HG03060 (cell line): ENCODE data around the gene SPI1.
"Not testable (repeated sequence)": the region's sequence is repeated elsewhere in the genome, so short reads cannot be mapped to it uniquely, and the experiment has no call there.

Source experiments
- ATAC-seq: cut with Tn5 transposase; IDR thresholded peaks from one replicate; pipeline ENCODE4 v1.9.1; 2021; ENCODE audit warnings: low read depth, moderate number of reproducible peaks; ENCODE audit not compliant: unreplicated experiment

SPI1 gene

DNA sequence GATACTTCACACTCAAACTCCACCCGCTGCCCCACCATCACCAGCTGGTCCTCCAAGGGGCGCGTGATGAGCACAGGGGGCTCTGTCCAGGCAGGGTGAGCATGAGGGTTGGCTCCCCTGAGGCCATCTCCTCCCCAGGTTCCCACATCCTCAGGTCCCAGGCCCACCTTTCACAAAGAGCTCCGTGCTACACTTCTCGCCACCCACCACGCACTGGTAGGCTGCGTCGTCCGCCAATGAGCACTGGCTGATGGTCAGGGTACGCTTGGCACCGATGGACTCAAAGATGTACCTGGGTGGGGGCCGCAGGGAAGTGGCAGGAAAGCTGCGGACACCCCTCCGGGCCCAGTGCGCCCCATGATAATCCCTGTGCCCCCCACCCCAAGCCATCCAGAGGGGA is 35.5 kb downstream of the SPI1 start:
- ATAC-seq, result no peak

DNA sequence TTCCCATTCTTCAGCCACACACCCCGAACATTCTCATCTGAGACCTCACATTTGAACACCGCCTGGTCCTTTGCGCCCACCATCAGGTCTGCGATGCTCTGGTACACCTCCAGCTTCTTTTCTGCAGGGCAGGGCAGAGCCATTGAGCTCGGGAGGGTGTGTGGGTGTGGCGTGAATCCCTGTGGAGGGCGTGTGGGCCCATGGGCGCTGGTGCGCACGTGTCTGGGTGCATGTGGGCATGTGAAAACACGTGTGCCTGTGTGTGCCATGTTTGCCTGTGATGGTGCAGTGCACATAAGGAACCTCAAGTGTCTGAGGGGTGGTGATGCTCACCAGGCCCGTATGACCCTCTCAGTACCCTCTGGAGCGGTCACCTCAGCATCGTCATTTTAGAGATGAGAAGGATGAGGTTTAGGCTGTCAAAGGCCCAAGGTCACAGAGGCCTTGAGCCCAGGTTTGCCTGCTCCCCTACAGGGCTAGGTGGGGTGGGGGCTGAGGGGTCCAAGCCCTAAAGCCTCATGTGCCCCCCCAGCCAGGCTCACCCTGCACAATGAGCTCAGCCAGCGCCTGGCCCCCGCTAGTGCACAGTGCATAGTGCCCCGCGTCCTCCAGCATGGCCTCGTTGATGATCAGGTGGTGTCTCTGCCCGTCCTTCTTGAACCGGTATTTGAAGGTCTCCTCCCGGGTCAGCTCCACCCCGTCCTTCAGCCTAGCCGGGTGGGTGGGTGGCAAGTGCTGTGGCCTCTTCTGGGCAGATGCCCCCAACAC is 36.1 kb downstream of the SPI1 start:
- no peak for ATAC-seq

DNA sequence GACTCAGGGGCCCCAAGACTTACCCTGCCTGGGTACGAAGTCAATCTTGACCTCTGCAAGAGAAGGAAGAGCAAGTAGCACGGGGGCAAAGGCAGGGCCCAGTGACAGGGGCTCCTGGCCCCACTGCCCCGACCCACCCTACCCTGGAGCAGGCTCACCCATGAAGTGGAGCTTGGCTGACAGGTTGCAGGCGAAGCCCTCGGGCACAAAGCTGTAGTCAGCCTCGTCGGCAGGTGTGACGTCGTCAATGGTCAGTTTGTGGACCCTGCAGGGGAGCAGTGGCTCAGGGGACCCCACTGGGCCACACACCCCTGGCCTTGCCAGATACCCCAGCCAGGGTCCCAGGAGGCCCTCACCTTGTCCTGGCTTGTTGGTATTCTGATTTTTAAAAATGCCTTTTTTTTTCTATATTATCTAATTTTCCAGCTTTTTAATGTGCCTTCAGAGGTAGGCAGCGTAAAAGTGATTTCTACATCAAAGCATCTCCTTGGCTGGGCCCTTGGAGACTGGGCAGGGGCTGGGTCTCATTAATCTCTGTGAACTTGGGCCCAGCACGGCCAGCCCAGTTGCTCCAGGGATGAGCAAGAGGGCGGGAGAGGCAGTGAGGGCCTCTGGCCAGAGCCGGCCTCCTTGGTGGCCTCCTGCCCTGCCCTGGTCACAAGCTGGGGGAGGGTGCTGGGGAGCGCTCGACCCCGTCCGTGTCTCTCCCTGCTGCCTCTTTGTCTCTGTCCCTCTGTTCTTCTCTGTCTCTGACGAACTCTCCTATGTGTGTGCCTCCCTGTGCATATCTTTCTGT is 37.2 kb downstream of the SPI1 start:
- ATAC-seq, result no peak

DNA sequence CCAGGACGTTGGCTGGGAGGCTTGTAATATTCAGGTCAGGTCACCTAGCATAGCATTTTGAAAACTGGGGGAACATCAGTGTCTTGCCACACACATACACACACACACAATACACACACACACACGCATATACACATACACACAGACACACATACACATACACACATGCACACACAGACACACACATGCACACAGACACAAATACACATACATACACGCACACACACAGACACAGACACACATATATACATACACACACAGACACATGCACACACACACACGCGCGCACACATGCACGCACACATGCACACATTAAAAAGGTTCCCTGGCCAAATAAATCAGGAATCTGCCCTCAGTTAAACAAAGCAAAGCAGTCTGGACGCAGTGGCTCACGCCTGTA is 38.3 kb downstream of the SPI1 start:
- no peak for ATAC-seq

DNA sequence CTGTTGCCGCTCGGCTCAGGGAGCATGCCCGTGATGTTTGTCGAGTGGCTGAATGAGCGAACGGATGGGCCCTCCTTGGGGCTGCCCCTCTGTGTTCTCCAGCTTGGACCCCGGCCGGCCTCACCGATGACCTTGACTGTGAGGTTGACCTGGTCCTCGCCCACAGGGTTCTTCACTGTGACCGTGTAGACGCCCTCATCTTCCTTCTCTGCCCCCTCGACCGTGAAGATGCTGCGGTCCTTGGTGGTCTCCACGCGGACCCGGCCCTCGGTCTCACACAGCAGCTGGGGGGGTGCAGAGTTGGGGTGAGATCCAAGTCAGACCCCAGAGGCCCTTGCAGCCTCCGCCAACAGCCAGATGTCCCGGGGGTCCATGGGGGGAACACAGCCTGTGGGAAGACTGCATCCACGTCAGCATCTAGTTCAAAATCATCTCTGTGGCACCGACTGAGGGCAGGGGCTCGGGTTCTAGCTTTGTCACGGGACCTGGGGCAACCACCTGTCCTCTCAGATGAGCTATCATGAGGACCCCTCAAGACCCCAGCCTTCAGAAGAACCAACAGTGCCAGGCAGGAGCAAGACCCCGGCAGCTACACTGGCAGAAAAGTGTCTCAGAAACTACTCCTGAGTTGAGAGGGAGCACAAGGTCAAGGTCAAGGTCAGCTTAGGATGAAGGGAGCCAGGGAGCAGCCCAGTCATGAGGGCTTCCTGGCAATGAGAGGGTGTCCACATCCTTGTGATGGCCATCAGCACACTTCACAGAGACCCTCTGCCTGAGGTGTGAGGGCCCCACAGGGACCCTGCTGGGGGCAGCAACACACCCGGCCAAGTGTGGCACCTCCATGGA is 39.7 kb downstream of the SPI1 start:
- no peak for ATAC-seq

DNA sequence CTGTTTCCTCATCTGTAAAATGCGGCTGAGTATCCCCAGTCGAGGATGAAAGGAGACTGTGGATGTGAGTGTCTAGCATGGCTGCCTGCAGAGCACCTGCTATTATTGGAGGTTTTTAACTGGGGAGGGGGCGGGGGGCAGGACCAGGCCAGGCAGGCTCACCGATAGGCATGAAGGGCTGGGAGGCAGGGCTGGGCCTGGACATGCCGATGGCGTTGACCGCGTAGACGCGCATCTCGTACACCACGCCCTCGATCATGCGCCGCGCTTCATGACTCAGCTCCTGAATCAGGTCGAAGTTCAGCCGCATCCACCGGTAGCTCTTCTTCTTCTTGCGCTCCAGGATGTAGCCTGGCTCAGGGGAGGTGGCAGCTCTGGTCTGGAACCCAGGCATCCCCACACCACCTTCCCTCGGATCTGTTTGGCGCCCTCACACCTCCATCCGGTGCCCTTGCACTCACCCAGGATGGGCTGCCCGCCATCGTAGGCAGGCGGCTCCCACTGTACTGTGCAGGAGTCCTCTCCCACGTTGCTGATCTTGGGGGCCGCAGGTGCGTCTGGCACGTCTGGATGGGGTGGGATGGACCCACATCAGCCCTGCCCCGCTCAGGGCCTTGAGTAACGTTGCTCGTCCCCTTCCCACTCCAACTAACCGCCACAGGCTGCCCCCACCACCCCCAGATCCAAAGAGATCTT is 41.0 kb downstream of the SPI1 start:
- no peak for ATAC-seq

DNA sequence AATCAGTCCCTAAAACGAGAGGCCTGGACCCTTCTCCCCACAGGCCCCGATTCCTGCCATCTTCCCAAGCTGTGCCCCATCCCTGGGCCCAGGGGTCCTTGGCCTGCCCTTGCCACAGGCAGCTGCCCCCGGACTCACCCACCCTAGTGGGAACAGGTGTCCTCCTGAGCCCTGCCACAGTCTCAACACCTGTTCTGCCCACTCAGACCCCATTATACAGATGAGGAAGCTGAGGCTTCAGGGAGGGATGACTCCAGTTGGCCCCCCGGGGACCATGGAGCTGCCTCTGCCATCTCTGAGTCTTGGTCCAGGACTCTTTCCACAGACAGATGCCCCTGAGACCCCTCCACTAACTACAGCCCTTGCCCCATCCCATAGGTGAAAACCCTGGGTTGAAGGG is 41.8 kb downstream of the SPI1 start:
- no peak for ATAC-seq

DNA sequence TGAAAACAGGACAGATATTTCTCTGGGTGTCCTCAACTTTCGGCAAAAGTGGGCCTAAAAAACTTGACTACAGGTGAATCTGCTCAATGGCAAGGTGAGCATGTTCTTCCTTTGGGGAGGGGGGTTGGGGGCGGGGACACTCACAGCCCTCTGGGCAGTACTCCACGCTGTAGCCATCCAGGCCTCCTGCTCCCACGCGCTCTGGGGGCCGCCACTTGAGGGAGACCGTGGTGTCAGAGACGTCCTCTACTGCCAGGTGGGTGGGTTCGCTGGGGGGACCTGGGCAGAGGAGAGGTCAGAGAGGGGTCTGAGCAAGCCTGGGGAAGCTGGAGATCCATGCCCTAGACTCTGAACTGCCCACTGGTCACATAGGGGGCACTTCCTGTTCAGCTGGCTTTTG is 42.6 kb downstream of the SPI1 start:
- ATAC-seq, result no peak

DNA sequence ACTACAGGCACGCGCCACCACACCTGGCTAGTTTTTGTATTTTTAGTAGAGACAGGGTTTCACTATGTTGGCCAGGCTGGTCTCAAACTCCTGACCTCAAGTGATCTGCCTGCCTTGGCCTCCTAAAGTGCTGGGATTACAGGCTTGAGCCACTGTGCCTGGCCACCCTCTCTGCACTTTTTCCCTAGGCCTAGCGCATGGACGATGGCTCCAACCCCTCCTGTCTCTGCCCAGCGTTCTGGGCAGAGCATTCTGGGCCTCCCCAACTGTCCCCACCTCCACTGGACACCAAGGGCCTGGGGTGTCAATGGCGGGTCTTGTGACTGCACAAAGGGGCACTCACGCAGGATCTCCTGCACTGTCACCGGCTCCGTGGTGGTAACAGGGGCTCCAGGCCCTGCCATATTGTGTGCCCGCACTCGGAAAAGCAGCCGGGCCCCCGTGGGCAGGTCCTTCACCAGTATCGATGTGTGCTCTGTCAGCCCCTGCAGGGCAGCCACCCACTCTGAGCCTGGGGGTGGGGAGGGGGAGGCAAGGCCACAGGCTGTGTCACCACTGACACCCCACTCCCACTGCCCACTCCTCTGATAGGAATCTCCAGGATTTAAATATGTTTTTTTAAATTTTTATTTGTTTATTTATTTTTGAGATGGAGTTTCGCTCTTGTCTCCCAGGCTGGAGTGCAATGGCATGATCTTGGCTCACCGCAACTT is 43.5 kb downstream of the SPI1 start:
- ATAC-seq, result not testable (repeated sequence)

DNA sequence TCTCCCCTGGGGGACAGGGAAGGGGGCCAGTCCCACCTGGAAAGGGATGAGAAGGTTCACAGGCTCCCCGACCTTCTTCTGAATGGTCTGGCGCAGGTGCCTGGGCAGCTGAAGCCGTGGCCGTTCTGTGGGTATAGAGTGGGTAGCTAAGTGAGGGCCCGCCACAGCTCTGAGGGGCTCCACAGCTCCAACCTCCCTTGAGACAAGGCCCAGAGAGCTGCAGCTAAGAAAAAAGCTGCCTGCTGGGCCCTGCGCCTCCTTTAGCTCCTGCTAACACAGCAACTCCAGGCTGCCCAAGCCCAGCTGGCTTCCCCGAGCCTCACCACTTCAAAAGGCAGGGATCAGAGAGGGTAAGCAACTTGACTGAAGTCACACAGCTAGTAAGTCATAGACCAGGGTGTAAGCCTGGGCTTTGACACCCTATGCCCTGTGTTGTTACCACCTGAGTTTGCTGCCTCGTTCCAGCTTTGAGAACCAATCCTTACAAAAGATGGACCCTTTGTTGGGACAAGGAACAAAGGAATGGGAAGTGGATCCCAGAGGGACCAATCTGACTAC is 44.4 kb downstream of the SPI1 start:
- ATAC-seq, result no peak

DNA sequence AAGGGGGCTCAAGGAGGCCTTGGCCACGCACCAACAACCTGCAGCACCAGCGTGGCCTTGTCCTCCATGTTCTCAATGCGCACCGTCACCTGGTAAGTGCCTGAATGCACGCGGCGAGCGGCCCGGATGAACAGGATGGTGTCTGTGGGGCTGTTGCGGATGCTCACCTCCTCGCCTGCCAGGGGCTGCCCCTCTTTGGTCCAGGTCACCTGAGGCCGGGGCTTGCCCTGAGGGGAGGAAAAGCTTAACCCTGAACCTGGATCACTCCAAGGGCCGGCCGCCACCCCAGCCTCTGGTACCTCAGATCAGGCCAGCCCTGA is 44.9 kb downstream of the SPI1 start:
- no peak for ATAC-seq

DNA sequence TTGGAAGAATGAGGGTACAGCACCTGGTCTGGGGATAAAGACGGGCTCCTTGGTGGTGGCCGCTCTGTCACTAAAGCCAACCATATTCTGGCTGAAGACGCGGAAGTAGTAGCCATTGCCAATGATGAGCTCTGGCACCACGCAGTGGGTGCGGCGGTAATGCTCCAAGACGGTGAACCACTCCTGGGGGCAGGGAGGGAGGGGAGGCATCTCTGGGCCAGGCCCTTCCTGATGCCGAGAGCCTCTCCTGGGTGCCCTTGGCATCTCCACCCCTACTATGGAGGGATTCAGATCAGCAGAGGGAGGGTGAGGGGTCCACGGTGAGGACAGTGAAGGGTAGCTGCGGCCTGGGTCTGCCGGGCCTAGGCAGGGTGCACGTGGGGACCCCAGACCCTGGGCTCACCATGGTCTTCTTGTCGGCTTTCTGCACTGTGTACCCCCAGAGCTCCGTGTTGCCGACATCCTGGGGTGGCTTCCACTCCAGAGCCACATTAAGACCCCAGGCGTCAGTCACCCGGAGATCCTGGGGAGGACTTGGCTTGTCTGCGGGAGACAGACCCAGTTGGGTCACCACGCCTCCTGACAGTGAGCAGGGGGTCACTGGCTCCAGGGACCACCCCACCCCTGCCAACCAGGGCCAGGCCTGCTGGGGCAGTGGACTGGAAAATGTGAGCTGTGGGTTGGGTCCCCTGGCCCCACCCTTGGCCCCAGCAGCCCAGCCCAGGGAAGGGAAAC is 45.4 kb downstream of the SPI1 start:
- ATAC-seq, result no peak

DNA sequence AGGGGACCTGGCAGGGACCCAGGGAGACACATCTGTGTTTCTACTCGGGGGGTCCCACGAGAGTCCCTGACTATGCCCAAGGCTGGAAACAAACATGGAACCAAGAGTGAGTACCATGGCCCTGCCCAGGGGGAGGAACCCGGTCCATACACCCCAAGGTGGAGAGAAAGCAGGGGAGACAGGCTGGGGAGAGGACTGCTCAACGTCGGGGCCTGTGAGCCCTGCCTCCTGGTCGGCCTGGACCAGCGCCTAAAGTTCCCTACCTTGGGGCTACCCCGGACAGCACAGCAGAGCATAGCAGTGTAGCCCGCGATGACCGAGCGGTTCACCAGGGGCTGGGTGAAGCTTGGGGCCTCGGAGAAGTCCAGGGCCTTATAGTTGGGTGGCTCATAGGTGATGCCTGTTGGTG is 46.0 kb downstream of the SPI1 start:
- no peak for ATAC-seq

DNA sequence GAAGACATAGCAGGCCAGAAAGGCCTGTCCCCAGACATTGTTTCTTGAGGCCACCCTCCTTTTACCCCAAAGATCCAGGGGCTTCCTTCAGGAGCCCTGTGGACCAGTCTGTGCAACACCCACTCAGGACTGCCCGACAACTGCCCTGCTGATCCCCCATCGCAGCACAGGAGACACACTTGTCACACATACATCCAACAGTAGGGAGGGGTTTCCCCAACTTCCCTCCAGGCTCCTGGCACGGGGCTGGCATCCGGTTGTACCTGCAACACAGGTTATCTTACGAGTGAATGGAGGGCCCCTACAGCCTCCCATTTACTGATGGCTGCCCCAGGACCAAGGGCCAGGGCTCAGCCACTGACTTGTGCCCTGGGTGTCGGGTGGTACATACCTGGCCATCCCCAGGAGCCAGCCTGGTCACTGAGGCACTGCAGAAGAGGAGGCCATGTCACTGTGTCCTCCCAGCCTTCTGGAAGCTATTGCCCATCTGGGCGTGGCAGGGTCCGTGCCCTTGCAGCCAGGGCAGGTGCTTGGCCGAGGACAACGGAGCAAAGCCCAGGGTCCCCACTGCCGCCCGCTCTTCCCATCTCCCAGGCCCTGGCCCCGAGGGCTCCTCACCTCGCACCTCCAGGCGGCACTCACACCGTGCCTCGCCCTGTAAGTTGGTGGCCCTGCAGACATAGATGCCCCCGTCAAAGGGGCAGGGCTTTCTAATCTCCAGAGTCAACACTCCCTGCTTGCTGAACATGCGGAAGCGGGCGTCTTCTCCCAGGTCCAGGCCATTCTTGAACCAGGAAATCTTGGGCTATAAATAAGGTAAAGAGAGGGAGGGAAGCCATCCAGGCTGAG is 46.7 kb downstream of the SPI1 start:
- ATAC-seq, result no peak

DNA sequence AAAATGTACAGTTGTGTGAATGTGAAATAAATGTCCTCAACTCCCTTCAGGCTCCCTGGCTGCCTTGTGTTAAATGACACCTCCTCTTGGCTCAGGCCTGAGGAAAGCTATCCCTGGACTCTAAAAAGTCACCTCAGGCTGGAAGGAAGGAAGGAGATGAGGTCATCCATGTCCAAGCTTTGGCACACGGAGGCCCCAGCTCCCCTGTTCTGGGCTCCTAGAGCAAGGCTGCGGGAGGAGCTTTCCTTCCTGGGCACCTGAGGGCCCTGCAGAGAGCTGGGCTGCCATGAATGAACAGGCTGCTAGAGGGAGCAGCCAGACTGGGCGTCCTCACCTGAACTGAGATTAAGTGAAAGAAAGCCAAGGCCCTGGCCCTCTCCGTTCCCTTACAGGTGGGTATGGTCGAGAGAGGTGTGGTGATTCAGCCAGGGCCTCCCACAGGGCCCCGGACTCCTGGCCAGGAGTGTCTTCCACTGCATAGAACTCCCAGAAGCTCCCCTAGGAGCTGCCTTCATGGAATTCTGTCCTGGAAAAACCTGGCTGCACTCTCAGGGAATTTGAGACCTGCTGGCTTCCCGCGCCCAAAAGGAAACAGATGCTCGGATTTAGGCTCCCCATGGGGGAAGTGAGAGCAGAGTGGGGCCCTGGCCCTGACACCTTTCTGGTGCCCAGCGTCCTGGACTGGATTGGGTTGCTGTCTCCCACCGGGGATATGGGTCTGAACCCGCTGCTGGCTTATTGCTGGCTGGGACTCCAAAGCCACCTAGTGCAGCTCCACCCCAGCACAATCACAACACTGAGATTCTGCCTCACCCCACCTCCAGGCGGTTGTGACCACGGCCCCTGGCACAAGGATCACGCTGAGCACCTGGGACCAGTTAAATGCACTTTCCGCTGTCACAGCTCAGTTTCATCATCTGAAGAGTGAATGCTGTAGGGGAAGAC is 48.1 kb downstream of the SPI1 start:
- ATAC-seq, result no peak

DNA sequence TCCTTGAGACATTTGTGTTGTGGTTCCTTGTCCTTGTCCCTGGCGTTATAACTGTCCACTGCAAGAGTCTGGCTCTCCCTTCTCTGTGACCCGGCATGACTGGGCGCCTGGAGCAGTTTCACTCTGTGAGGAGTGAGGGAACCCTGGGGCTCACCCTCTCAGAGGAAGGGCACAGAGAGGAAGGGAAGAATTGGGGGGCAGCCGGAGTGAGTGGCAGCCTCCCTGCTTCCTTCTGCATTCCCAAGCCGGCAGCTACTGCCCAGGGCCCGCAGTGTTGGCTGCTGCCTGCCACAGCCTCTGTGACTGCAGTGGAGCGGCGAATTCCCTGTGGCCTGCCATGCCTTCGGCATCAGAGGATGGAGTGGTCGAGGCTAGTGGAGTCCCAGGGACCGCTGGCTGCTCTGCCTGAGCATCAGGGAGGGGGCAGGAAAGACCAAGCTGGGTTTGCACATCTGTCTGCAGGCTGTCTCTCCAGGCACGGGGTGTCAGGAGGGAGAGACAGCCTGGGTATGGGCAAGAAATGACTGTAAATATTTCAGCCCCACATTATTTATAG is 48.8 kb downstream of the SPI1 start:
- no peak for ATAC-seq
